GM08714 (cell line): ENCODE data around the gene AGXT.

Experiments used
- H3K4me3 ChIP-seq: fragments of 200-500 bp; sonication (Bioruptor generic); 2 replicates; pipeline ENCODE4 v1.5.1; 2014; ENCODE audit warnings: mild to moderate bottlenecking, low read length, inconsistent platforms
- ZNF274 ChIP-seq: IDR thresholded peaks from 2 replicates; pipeline ENCODE4 v1.6.1; 2012; ENCODE audit warnings: mild to moderate bottlenecking, low read depth, low read length

AGXT gene

DNA sequence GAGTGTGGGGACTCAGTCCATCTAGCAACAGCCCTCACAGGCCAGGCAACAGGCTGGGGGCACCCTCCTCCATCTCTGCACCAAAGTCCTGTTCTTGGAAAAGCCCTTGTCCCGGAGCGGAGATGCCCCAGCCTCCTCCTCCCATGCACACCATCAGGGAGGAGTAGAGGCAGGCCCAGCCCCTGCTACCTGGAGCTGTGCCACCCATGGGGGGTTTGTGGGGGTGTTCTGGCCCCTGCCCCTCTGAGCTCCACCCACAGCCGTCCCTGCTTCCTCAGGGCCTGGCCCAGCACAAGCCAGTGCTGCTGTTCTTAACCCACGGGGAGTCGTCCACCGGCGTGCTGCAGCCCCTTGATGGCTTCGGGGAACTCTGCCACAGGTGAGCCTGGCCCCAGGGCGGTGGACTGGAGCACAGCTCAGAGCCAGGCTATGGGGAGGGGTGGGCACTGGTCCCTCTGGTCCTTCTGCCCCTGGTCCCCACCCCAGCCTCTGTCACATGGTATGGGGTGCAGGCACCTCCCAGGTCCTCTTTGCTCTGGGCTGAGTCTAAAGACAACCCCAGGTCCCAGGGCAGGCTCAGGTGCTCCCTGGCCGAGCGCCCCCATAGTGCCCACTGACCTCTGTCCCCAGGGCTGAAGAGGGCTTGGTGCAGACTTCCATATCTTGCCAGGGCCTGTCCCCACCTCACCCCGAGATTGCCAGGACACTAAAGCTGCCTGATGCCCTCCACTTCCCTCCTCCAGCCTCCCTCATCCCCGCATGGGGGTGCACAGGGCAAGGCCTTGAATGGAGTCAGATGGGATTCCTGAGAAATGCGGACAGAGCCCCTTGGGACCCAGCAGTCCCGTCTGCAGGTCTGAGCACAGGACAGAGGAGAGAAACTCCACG, 2.7 kb downstream of the AGXT start:
- no peak overlapping the region for H3K4me3 ChIP-seq
- TF ChIP-seq ZNF274: no peak

DNA sequence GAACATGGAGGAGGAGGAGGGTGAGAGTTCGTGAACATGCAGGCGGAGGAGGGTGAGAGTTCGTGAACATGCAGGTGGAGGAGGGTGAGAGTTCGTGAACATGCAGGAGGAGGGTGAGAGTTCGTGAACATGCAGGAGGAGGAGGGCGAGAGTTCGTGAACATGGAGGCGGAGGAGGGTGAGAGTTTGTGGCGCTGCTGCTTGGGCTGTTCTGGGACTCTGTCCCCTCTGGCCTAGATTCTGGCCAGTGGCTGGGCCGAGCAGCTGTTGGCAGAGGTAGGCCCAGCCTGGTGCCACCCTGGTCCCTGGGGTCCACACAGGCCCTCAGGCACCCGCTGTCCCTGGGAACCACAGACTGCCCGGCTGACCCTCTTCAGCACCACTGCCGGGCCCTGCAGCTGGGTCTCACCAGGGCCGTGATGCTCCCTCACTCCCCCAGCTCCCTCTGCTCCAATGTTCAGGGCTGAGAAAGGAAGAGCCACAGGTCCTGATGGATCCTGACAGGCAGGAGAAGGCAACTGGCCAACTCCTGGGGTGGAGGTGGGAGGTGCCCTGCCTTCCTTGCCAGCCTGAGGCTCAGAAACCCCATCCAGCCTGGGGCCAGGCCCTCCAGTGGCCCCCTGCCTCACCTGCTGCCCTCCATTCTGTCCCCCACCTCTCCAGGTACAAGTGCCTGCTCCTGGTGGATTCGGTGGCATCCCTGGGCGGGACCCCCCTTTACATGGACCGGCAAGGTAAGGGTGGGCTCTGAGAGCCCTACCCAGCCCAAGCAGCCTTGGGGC, 3.9 kb downstream of the AGXT start:
- no peak overlapping the region for H3K4me3 ChIP-seq
- TF ChIP-seq ZNF274: no peak

GRCh38 chr2:240873098-240873788, 4.6 kb downstream of the AGXT start:
- no peak overlapping the region for H3K4me3 ChIP-seq
- TF ChIP-seq ZNF274: no peak

DNA sequence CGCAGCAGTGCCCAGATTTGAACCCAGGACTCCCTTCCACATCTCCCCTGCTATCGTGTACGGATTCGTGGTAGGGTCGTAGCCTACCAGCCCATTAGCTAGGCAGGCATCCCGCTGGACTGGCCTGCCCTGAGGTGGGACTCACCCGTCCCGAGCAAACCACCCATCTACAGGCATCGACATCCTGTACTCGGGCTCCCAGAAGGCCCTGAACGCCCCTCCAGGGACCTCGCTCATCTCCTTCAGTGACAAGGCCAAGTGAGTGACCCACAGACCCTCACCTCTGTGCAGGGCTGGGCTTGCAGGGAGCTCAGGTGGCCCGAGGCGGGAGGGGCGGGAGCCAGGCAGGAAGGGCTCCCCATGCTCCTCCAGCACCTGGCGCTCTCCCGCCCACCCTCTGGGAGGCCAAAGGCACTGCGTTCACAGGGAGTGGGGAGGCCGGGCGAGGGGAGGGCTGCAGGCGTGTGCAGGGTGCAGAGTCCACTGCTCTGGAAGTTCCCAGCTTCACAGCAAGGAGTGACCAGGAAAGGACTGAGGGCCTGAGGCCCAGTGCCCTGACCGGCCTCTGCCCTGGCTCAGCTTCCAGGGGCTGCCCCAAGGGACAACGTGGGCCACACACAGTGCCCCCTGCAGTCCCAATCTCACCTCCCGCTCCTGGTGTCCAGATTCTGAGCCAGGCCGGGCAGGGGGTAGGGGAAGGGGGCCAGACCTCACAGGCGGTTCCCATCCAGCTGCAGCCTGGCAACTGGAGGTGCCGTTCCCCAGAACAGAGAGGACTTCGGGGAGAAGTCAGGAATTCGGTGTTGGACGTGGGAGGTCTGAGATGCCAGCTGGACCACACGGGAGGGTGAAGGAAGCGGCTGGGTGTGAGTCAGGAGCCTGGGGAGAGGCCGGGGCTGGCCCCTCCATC, 5.4 kb downstream of the AGXT start:
- no peak for TF ChIP-seq ZNF274
- H3K4me3 ChIP-seq: no peak overlapping the region

- H3K4me3 ChIP-seq: no peak overlapping the region
- no peak for TF ChIP-seq ZNF274
Measured at GRCh38 chr2:240874715-240875227, 6.1 kb downstream of the AGXT start.

- no peak overlapping the region for H3K4me3 ChIP-seq
- TF ChIP-seq ZNF274: no peak
Measured at GRCh38 chr2:240875228-240876034, 6.8 kb downstream of the AGXT start.

DNA sequence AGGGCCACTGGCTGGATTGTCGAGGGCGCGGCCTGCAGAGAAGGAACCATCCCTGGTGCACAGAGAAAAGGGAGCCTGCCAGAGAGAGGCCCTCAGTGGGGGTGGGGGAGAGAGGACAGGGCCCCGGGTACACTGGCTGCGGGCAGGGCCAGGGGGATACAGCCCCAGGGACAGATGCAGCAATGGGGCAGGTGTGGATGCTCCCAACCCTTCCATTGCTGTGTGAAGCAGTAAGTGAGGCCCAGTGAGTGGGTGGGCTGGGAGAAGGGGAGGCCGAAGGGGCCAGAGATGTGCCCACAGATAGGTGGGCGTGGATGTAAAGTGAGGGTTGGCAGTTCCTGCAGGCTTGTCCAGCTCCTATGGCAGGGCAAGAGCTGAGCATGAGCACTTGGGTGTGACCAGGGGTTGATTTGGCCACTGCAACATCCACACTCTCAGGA, 7.4 kb downstream of the AGXT start:
- H3K4me3 ChIP-seq: no peak overlapping the region
- no peak for TF ChIP-seq ZNF274

- no peak for TF ChIP-seq ZNF274
- no peak overlapping the region for H3K4me3 ChIP-seq
Measured at GRCh38 chr2:240876475-240877251, 8.0 kb downstream of the AGXT start.

DNA sequence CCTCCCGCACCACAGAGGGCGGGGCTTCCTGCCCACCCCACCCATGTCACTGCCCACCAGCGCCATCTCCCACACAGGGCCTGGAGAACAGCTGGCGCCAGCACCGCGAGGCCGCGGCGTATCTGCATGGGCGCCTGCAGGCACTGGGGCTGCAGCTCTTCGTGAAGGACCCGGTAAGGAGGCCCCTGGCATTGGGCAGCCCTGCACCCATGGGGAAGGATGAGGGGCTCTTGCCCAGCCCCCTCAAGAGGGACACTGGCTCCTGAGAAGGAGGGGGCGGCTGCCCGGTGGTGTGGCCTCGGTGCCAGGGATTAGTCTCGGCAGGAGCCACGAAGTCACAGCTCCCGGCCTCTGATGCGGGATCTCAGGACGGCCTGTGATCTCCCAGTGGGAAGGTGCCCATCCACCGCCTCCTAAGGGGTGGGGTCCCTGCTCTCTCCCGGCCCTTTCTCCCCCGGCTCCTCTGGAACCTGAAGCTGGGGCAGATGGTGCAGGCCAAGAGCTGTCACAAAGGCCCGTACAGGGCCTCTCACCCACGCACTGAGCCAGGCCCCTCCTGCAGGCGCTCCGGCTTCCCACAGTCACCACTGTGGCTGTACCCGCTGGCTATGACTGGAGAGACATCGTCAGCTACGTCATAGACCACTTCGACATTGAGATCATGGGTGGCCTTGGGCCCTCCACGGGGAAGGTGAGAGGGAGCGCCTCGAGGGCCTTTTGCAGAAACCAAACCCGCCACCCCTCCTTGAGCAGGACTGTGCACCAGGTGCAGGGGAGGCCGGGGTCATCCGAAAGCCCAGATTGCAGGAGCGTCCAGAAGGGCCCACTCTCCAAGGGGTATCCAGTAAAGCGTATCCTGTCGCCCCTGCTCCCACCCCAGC, 9.1 kb downstream of the AGXT start:
- H3K4me3 ChIP-seq: no peak overlapping the region
- no peak for TF ChIP-seq ZNF274

- TF ChIP-seq ZNF274: no peak
- no peak overlapping the region for H3K4me3 ChIP-seq
Measured at GRCh38 chr2:240878341-240878936, 9.8 kb downstream of the AGXT start.
